ENCODE data around the gene GPR37L1.
"Not testable (repeated sequence)": the region's sequence is repeated elsewhere in the genome, so short reads cannot be mapped to it uniquely, and the experiment has no call there.

GPR37L1 gene

GRCh38 chr1:202107801-202108731 lies 14.7 kb upstream of the GPR37L1 start:
- DNase-seq (ENCODE audit: low read depth), result no peak

GRCh38 chr1:202110977-202111376 lies 11.7 kb upstream of the GPR37L1 start:
- no peak for DNase-seq (ENCODE audit: low read depth)

GRCh38 chr1:202111589-202111988 lies 11.1 kb upstream of the GPR37L1 start:
- not testable (repeated sequence) for DNase-seq (ENCODE audit: low read depth)

- no peak for DNase-seq (ENCODE audit: low read depth)
These were observed 9.6 kb upstream of the GPR37L1 start for GRCh38 chr1:202112859-202113689.

- no peak for DNase-seq (ENCODE audit: low read depth)
These were observed 8.9 kb upstream of the GPR37L1 start for GRCh38 chr1:202113690-202114300.

GRCh38 chr1:202116287-202116686 lies 6.4 kb upstream of the GPR37L1 start:
- DNase-seq (ENCODE audit: low read depth), result no peak

GRCh38 chr1:202117898-202118371 lies 4.8 kb upstream of the GPR37L1 start:
- no peak for DNase-seq (ENCODE audit: low read depth)

- DNase-seq (ENCODE audit: low read depth), result no peak
These were observed 1.7 kb upstream of the GPR37L1 start for GRCh38 chr1:202121006-202121405.

GRCh38 chr1:202123336-202123813 lies 658 bp downstream of the GPR37L1 start:
- no peak for DNase-seq (ENCODE audit: low read depth)

- no peak for DNase-seq (ENCODE audit: low read depth)
These were observed 1.4 kb downstream of the GPR37L1 start for GRCh38 chr1:202124142-202124541.

GRCh38 chr1:202125611-202126010 lies 2.9 kb downstream of the GPR37L1 start:
- DNase-seq (ENCODE audit: low read depth), result no peak

GRCh38 chr1:202126426-202126825 lies 3.7 kb downstream of the GPR37L1 start:
- no peak for DNase-seq (ENCODE audit: low read depth)

- no peak for DNase-seq (ENCODE audit: low read depth)
These were observed 4.3 kb downstream of the GPR37L1 start for GRCh38 chr1:202127061-202127460.

GRCh38 chr1:202127836-202128622 lies 5.3 kb downstream of the GPR37L1 start:
- DNase-seq (ENCODE audit: low read depth), result no peak

GRCh38 chr1:202129453-202130296 lies 7.0 kb downstream of the GPR37L1 start:
- no peak for DNase-seq (ENCODE audit: low read depth)

GRCh38 chr1:202130297-202130721 lies 7.6 kb downstream of the GPR37L1 start:
- no peak for DNase-seq (ENCODE audit: low read depth)

GRCh38 chr1:202130816-202131522 lies 8.3 kb downstream of the GPR37L1 start:
- DNase-seq (ENCODE audit: low read depth), result no peak

GRCh38 chr1:202131956-202132821 lies 9.5 kb downstream of the GPR37L1 start:
- no peak for DNase-seq (ENCODE audit: low read depth)

GRCh38 chr1:202133001-202133400 lies 10.3 kb downstream of the GPR37L1 start:
- DNase-seq (ENCODE audit: low read depth), result no peak

Data from ELR (cell line).